Activated CD4-positive, alpha-beta T cell treated with anti-CD3 and anti-CD28 coated beads for 1 hour (primary cell): Measurements from ENCODE around the gene CWC22.
"Not testable (repeated sequence)": the region's sequence is repeated elsewhere in the genome, so short reads cannot be mapped to it uniquely, and the experiment has no call there.

Source experiments
- DNase-seq: peaks from one replicate; pipeline ENCODE4 v3.0.0-alpha.2; 2020

CWC22 gene

GRCh38 chr2:180006781-180007579 lies at the start of gene CWC22:
Gene CWC22, minus strand, starts transcription at chr2:180007297. Its CDS starts 13,956 bp downstream, at chr2:179993341.
- DNase-seq, result peak; percentile 74

- no peak for DNase-seq
Observed at GRCh38 chr2:180056367-180057118, 49.4 kb upstream of the CWC22 start.

GRCh38 chr2:180054576-180054975 lies 47.5 kb upstream of the CWC22 start:
- DNase-seq, result not testable (repeated sequence)

GRCh38 chr2:180050246-180050645 lies 43.1 kb upstream of the CWC22 start:
- DNase-seq, result no peak

GRCh38 chr2:180048251-180048650 lies 41.2 kb upstream of the CWC22 start:
- no peak for DNase-seq

GRCh38 chr2:180046776-180047175 lies 39.7 kb upstream of the CWC22 start:
- DNase-seq, result no peak

- no peak for DNase-seq
Observed at GRCh38 chr2:180046202-180046601, 39.1 kb upstream of the CWC22 start.

- DNase-seq, result no peak
Observed at GRCh38 chr2:180040146-180040925, 33.2 kb upstream of the CWC22 start.

- no peak for DNase-seq
Observed at GRCh38 chr2:180038997-180039396, 31.9 kb upstream of the CWC22 start.

GRCh38 chr2:180033993-180034894 lies 27.1 kb upstream of the CWC22 start:
- DNase-seq, result no peak

- DNase-seq, result no peak
Observed at GRCh38 chr2:180029575-180029974, 22.5 kb upstream of the CWC22 start.

- no peak for DNase-seq
Observed at GRCh38 chr2:180021850-180022249, 14.8 kb upstream of the CWC22 start.

- DNase-seq, result no peak
Observed at GRCh38 chr2:180017784-180018183, 10.7 kb upstream of the CWC22 start.

- no peak for DNase-seq
Observed at GRCh38 chr2:180016937-180017336, 9.8 kb upstream of the CWC22 start.

GRCh38 chr2:180015951-180016709 lies 9.0 kb upstream of the CWC22 start:
- no peak for DNase-seq

- no peak for DNase-seq
Observed at GRCh38 chr2:180012523-180012922, 5.4 kb upstream of the CWC22 start.

GRCh38 chr2:180010701-180011100 lies 3.6 kb upstream of the CWC22 start:
- no peak for DNase-seq

GRCh38 chr2:180006231-180006630 lies 866 bp downstream of the CWC22 start:
- no peak for DNase-seq

GRCh38 chr2:180005465-180005864 lies 1.6 kb downstream of the CWC22 start:
- not testable (repeated sequence) for DNase-seq

- no peak for DNase-seq
Observed at GRCh38 chr2:180004731-180005130, 2.4 kb downstream of the CWC22 start.

- no peak for DNase-seq
Observed at GRCh38 chr2:180003559-180003958, 3.5 kb downstream of the CWC22 start.

GRCh38 chr2:180003073-180003472 lies 4.0 kb downstream of the CWC22 start:
- DNase-seq, result no peak
